Smooth muscle cell of the brain vasculature (primary cell): Measurements from ENCODE around the gene STARD3.

Experiments
- DNase-seq: peaks from one replicate; pipeline ENCODE4 v3.0.0-alpha.2; 2012; ENCODE audit warnings: low read depth, low spot score

The STARD3 gene

DNA sequence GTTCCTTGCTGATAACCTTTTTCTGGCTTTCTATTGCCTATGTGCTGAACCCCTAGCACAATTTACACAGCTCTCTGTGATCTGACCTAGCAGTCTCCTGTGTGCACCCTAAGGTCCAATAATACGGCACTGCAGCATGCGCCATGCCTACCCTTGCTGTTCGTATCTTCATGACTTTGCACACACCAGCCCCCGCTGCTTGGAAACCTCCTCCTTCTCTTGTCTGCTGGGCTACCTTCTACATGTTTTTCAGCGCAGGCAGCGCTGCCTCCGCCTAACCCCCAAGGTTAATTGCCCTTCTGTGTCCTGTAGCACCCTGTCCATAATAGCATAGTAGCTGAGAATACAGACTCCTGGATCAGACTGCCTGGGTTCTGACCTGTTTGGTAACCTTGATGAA lies 1.4 kb downstream of the STARD3 start:
- DNase-seq: no peak

DNA sequence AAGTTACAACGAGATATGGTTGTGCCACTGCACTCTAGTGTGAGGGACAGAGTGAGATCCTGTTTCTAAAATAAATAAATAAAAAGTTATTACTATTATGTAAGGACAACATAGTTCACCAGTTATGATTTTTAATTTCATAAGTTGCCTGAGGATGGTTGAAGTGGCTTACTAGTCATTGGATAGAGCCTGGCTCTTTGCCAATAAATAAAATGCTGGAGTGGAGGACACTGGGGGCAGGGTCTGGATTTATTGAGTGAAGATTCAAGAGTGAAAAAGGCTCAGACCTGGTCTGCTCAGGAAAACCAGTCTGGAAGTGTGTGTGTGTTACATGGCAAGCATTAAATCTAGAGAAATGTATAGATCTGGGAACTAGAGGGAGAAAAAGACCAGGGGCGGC lies 2.1 kb downstream of the STARD3 start:
- no peak for DNase-seq

DNA sequence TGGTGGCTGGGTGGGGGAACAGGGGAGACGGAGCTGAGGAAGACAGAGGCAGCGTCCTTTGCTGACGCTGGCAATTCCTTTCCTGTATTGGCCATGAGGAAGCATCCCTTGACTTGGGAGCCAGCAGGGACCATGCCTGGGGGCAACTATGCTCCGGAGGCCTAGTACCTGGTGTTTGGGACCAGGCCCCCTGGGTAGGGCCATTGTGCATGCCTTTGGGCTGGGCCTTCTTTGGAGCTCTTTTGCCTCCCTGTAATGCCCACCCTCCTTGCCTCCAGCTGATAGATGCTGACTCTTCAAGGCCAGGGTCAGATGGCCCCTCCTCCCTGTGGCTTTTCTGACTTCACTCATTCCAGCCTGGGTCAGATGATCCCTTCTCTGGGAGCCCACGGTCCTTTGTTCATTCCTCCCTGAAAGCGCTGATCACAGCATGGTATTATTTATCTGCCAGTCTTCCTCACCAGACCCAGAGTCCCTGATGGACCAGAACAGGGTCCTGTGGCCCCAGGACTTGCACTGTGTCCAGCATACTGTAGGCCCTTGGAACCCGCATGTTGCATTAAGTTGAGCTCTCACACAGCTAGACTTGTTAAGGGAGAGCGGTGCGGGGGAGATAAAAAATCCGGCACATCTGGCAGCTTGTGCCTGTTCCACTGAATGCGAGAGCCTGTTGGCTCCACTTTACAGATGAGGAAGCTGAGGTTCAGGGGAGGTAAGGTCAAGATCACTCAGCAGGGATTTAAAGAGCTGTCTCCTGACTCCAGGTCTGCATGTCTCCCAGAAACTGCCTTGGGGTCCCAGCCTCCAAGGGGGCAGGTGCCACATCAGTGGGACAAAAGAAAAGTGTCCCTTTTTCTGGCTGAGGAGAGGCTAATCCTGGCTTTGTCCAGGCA lies 2.9 kb downstream of the STARD3 start:
- DNase-seq: no peak

DNA sequence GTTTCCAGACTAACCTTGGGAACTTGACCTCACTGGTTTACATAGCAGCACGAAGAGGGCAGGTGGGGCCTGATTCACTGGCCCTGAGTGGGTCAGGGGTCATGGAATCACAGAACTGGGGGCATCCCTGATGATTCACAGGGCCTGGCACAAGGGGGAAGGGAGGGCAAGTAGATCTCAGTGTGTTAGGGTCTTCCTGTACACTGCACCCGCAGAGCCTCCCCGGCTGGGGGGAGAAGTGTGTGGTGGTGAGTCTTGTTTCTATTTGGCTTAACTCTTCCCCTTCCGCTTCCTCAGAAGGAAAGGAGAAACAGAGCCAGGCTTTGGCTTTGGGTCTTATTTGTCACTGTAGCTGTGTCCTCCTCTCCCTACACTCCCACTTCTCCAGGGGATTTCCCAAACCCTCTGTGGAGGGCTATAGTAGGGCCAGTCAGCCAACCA lies 3.7 kb downstream of the STARD3 start:
- DNase-seq: no peak

DNA sequence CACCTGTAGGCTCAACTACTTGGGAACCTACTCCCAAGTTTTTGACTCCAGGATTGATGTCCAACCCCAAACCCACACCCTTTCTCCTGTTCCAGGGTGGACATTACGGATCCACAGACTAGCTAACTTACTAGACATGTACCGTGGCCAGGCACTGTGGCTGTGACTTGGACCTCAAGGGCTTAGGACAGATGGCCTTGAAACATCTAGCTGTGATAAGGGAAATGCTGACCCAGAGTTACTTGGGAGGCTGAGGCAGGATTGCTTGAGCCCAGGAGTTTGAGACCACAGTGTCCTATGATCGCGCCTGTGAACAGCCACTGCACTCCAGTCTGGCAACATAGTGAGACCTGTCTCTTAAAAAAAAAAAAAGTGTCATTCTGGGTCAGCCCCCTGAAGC lies 4.2 kb downstream of the STARD3 start:
- DNase-seq: no peak

DNA sequence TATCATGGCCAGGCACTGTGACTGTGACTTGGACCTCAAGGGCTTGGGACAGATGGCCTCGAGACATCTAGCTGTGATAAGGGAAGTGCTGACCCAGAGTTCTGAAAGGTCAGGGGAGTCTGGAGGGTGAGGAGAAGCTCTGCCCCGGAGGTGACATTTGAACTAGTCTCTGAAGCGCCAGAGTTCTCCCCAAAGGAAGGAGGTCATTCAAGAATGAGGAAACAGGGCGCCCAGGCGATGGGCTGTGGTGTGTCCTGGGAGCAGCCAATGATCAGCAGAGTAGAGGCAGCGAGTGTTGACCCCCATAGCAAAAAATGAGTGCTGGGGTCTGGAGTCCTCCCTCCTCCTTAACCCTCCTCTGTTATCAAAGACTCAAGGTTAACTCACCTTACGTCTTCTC lies 4.9 kb downstream of the STARD3 start:
- DNase-seq: no peak

DNA sequence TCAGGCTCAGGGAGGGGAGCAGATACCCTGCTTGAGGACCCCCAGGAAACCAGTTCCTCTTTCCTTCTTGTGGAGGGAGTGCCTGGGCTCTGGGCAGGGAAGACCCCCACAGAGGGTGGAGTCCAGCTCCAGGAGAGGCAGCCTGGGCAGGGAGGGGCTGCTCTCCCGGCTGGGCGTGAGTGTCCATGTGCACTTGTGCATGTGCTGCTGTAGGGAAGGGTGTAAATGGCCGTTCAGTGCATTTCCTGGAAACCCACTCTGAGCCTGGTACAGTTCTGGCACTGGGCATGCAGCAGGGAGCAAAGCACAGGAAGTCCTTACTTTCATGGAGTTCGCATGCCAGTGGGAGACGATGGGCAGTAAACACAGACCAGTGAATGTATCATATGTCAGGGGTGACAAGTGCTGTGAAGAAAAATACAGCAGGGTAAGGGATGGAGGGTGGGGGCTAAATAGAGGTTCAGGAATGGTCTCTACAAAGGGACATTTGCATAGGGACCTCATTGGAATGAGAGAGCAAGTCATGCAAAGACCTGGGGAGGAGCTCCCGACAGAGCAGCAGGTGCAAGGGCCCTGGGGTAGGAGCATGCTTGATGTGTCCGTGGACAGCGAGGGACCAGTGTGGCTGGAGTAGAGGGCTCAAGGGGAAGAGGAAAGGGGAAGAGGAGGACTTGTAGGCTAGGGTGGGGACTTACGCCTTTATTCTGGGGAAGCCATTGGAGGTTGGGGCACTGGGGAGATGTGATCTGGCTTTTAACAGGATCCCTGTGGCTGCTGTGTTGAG lies 5.5 kb downstream of the STARD3 start:
- DNase-seq: no peak

DNA sequence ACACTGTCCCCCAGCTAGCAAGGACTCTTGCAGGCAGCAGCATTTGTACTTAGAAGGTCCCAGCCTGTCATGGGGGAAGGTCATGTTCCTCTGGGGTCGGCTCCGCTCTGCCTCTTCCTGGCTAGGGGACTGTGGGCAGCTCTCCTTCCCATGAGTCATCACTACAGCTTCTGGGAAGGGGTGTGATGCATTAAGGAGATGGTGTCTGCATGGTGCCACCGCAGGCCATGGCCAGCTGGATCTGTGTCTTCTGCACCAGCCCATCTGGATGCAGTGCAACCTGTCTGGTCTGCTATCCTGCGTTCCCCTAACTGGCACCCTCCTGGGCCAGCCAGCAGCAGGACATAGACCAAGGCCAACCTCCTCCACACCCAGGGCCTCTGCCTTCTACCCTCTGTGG lies 6.3 kb downstream of the STARD3 start:
- no peak for DNase-seq

DNA sequence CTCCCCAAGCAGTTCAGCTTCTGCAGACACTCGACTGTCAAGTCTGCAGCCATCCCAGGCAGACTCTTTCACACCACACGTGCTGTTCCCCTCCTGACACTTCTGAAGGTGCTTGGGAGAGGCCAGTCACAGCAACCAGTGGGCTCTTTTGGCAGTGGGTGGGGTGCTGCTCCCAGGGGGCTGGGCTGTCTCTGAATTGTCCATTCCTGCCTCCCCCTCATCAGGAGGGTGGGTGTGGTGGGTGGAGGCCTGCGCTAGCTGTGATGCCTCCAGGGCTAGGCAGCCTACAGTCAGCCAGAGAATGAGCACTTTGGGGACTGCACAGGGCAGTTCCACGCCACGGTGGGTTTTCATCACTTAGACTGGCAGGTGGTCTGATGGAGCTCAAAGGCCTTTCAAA lies 10.3 kb downstream of the STARD3 start:
- no peak for DNase-seq

DNA sequence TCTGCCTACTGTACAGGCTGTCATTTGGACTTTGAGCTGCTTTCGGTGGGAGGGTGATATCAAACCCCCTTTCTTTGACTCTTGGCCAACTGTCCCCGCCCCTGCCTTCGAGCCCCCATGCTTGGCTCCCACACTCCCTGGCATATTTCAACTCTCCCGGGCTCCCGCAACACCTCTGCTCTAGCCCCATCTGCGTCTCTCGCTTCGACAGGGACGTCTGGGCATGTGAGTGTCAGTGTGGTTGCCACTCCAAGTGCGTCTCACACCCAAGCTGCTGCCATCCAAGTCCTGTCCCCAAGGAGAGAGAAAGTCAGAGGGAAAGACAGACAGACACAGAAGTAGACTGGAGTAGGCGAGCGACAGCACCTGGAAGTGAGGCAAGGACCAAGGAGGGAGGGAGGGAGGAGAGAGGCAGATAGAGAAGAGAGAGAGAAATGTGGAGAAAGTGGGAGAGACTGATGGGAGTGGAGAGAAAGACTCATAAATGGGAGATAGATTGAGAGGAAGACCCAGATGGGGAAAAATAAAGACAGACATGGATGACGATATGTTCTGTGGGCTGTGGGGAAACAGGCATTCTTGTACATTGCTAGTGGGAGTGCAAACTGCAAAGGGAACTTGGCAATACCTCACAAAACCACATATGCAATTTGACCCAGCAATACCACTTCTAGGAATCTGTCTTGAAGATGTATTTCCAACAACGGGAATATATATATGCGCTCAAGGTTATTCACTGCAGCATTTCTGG lies 11.8 kb downstream of the STARD3 start:
- no peak for DNase-seq

DNA sequence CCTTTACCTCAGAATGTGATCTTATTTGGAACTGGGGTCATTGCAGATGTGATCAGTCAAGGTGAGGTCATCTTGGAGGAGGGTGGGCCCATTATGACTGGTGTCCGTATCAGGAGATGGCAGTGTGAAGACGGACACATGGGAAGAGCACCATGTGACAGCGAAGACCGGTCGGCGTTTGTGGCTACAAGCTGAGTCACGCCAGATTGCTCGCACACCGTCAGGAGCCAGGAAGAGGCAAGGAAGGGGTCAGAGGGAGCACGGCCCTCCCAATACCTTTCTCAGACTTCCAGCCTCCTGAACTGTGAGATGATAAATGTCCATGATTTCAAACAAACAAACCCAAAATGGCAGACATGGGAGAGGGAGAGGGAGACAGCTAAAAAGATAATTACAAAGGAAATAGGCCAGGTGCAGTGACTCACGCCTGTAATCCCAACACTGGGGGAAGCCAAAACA lies 13.2 kb downstream of the STARD3 start:
- no peak for DNase-seq

DNA sequence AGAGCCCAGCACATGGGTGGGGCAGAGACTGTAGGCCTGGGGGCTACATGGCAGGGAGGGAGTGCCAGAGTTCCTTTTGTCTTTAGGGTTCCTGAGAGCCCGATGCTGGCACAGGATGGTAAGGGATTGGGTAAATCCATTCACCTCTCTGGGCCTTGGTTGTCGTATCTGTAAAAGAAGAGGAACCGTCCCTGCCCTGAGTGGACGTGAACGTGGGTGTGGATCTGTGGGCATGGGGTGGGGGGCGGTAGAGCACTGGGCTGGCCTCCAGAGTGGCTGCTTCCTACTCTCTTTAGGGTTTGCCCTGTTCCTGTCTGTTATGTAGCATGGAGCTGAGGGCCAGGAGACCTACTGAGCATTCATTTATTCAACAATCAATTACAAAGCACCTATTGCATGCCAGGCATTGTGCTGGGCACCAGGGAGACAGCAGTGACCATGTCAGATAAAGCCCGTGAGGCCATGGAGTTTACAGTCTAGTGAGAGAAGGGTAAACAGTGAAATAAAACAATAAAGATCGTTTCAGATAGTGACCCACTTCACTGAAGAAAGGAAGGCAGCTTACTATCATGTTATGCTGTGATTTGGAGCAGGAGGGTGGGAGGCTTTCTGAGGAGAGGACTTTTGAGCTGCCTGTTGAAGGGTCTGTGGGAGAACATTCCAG lies 15.1 kb downstream of the STARD3 start:
- DNase-seq: no peak

DNA sequence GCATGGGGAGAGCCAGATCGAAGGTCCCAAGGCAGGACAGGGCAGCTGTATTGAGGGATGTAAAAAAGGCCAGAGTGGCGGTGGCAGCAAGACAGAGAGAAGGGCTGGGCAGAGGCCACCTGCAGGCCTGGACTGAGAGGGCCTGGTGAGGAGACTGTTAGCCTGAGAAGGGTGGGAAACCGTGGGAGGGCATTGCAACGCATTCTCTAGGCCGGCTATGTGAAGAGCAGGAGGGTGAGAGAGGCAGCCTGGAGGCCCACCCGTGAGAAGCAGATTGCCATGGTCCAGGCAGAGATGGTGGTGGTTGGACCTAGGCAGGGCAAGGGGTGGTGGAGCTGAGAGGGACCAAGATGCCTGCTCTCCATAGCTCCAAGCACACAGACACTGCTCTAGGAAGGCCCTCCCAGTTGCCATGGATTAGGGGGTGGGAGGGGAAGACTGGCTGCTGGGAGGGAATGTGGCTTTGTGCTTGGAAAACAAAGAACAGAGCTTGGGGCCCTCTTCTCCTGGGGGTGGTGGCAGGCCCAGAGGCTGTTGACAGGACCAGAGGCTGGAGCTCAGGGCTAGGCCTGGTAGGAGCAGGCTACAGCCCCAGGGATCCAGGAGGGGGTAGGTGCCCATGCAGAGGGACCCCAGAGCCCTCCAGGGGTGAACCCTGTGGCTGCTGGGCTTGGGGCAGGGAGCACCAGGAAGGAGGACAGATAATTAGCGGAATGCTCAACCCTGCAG lies 15.8 kb downstream of the STARD3 start:
- no peak for DNase-seq

DNA sequence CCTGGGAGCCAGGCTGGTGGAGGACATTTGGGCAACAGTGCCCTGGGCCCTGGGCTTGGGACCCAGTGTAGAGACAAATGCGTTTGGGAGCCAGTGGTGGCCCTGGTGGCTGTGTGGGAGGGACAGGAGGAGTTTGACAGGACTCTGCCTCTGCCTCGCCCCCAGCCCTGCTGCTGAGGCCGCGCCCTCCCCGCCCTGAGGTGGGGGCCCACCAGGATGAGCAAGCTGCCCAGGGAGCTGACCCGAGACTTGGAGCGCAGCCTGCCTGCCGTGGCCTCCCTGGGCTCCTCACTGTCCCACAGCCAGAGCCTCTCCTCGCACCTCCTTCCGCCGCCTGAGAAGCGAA lies 16.3 kb downstream of the STARD3 start:
- DNase-seq: no peak

DNA sequence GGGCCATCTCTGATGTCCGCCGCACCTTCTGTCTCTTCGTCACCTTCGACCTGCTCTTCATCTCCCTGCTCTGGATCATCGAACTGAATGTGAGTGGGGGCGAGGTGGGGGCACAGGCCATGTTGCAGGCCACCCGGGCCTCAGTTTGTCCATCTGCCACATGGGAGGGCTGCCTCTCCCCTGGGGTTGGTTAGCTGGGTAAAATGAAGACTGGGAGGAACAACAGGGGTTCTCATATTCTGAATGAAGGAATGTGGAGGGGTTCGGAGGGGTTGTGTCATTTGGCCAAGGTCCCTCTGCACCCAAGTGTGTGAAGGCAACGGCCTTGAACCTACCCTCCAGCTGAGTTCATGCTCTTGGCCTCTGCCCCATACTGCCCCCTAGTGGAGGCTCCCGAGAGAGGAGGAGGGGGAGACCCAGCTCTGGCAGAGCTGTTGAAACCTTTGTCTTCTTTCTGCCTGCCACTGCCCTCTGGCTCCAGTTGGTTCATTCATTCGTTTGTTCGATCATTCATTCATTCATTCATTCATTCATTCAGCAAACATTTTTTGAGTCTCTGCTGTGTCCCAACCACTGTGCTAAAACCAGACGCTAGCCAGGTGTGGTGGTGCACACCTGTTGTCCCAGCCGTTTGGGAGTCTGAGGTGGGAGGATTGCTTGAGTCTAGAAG lies 16.9 kb downstream of the STARD3 start:
- no peak for DNase-seq

DNA sequence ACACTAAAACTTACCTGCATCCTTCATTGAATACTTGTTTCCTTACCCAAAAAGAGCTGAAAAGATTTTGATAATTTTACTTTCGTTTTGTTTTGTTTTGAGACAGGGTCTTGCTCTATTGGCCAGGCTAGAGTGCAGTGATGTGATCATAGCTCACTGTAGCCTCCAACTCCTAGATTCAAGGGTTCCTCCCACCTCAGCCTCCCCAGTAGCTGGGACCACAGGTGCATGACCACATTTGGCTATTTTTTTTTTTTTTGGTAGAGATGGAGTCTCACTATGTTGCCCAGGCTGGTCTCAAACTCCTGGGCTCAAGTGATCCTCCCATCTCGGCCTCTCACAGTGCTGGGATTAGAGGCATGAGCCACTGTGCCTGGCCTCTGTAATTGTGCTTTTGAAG lies 18.2 kb downstream of the STARD3 start:
- DNase-seq: no peak

DNA sequence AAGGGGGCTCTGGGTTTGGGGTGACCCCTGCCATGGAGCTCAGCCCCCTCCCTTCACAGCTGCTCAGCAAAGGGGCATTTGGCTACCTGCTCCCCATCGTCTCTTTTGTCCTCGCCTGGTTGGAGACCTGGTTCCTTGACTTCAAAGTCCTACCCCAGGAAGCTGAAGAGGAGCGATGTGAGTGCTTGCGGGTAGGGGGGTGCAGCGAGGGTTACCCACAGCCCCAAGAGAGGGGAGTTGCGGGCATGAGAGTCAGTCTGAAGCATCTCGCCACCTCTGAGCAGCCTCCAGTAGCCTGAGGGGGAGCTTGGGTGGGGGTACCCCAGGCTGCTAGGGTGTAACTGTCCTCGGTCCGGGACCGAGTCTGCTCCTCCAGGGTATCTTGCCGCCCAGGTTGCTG lies 21.4 kb downstream of the STARD3 start:
- DNase-seq: no peak

DNA sequence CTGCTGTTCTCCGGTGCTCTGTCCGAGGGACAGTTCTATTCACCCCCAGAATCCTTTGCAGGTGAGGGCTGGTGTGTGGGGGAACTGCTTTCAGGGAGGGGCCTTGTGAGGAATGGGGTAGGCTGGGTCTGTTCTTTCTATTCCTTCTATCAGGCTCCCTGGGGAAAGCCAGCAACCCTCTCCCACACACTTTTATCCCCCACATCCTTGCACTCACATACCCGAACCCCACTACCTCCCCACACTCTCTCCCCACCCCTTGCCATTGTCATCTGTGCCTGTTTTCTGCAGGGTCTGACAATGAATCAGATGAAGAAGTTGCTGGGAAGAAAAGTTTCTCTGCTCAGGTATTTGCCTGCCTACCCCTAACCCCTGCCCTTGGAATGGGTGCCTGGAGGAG lies 21.8 kb downstream of the STARD3 start:
- DNase-seq: no peak

DNA sequence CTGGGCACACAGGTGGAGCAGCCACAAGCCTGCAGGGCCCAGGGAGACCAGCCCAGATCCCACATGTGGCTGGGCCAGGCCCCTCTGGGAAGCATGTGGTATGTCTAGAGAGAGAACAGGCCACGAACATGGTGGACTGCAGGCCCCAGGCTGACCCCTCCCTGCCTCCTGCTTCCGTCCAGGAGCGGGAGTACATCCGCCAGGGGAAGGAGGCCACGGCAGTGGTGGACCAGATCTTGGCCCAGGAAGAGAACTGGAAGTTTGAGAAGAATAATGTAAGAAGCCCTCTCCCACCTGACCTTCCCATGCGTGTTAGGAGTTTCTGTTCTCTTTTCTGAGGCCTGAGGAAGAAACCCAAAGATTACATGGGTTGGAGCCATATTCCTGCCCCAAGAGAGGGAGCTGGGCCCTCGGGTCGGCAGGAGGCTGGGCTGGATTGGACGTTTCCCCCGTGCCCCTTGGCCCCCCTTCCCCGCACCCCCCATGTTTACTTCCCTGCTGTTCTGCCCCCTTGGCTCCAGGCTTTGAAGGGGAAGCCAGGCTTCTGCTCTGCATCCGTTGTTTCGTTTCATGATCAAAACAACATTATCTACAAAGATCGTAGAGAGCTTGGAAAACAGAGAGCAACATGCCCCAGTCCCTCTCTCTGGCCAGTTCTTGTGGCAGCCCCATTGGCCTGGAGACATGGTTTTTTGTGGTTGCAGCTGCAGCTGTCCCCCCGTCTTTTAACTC lies 22.5 kb downstream of the STARD3 start:
- DNase-seq: no peak

DNA sequence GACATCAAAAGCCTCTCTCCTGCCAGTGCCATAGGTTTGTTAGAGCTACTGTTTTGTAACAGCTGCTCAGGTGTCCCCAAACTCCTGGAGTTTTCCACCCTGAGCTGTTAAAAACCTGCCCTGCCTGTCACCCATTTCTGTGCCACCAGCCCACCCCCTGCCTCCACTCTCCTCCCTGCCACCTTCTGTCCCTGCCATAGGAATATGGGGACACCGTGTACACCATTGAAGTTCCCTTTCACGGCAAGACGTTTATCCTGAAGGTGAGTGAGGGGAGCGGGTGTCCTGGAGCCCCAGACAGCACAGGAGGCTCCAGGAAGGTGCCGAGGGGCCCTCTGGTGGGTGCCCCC lies 23.0 kb downstream of the STARD3 start:
- no peak for DNase-seq
